Lower leg skin (tissue), 3 donors: ENCODE data around the gene DCBLD1.

Experiments used
- CTCF ChIP-seq, 3 donors: fragments of 450-650 bp; IDR thresholded peaks; one replicate each; pipeline ENCODE4 v1.5.1; 2016; ENCODE audit warnings: antibody characterized with exemption in 3 of 3, mild to moderate bottlenecking in 3 of 3, moderate library complexity in 2 of 3
- POLR2A ChIP-seq, 2 donors: fragments of 450-650 bp; IDR thresholded peaks; one replicate each; pipeline ENCODE4 v1.6.1; 2016 to 2017; ENCODE audit warnings: antibody characterized with exemption in 2 of 2, mild to moderate bottlenecking in 1 of 2, moderate library complexity in 1 of 2

- TF ChIP-seq CTCF (IDR thresholded peaks at IDR 0.05) (no peak), POLR2A (IDR thresholded peaks at IDR 0.05) (no peak)
These were observed 24.4 kb downstream of the DCBLD1 start for GRCh38 chr6:117506907-117507306.
